ENCODE results near the gene ZCCHC13.

- TF ChIP-seq CTCF (IDR thresholded peaks at IDR 0.05; ENCODE audit: insufficient read depth, low read depth, low read length) (no peak), EZH2 (IDR thresholded peaks at IDR 0.05; ENCODE audit: insufficient read depth, low read length) (no peak)
Measured at GRCh38 chrX:74262452-74263209, 41.3 kb upstream of the ZCCHC13 start.

Data from astrocyte (in vitro differentiated cells and primary cell).